Prostate gland (tissue), 2 donors: ENCODE results near the gene TTBK1. TPM values are rescaled to one million over a fixed set of nuclear protein-coding genes. Genes with fewer than 3 reads are reported as not detected.

ENCODE experiments used
- DNase-seq: peaks from one replicate; pipeline ENCODE4 v3.0.0-alpha.2; 2019; ENCODE audit warnings: low spot score
- H3K27ac ChIP-seq, 2 donors: fragments of 200-600 bp; sonication (generic); 2 replicates each; pipeline ENCODE4 v1.5.1; 2017 to 2019
- H3K27me3 ChIP-seq: fragments of 200-600 bp; sonication (generic); replicated peaks from 2 replicates; pipeline ENCODE4 v1.5.1; 2019; ENCODE audit not compliant: insufficient read depth
- H3K36me3 ChIP-seq, 2 donors: fragments of 200-600 bp; sonication (generic); 1 replicate in 1 of 2; 2 replicates in 1 of 2; pipeline versions ENCODE4 v1.5.1 to v1.8.1; 2017 to 2019
- H3K4me1 ChIP-seq: fragments of 200-600 bp; sonication (generic); replicated peaks from 2 replicates; pipeline ENCODE4 v1.5.1; 2019
- H3K4me3 ChIP-seq, 2 donors: fragments of 200-600 bp; sonication (generic); 2 replicates each; pipeline ENCODE4 v1.5.1; 2017 to 2019
- H3K9me3 ChIP-seq: fragments of 200-600 bp; sonication (generic); 2 replicates; pipeline ENCODE4 v1.5.1; 2017
- CTCF ChIP-seq, 4 experiments: fragments of 200-600 bp in 2 of 4; fragments of 450-650 bp in 2 of 4; sonication (generic) in 2 of 4; IDR thresholded peaks; 1 replicate in 3 of 4; 2 replicates in 1 of 4; pipeline ENCODE4 v1.5.1; 2016 to 2019; ENCODE audit warnings: antibody characterized with exemption in 4 of 4, mild to moderate bottlenecking in 2 of 4, moderate library complexity in 2 of 4
- POLR2A ChIP-seq: fragments of 450-650 bp; IDR thresholded peaks from one replicate; pipeline ENCODE4 v1.6.1; 2016; ENCODE audit warnings: antibody characterized with exemption, mild to moderate bottlenecking
- POLR2AphosphoS5 ChIP-seq: sonication (generic); formaldehyde crosslinking; IDR thresholded peaks from one replicate; pipeline ENCODE4 v1.6.1; 2017; ENCODE audit warnings: antibody characterized with exemption
- whole genome bisulfite sequencing: methylation state at CpG from one replicate; pipeline ENCODE4 v1.1.5; 2018; 5-methylcytosine and 5-hydroxymethylcytosine counted together
- intact Hi-C: fragments of 100-400 bp; cut with DNase I; formaldehyde crosslinking; loops from one replicate; pipeline ENCODE4 v1.14.2; 2022
- total RNA-seq, 2 donors: library from RNA; depleted of rRNA; stranded (reverse); fragments of >200 nt; gene quantifications; one replicate each; pipeline ENCODE4 v1.1.0, GENCODE V29; 2016

TTBK1 gene
- total RNA-seq, 2 donors from 2014 or later = 0.18 to 0.62 TPM

- H3K36me3 ChIP-seq = no peaks in the 10 kb centered on the region
- H3K4me3 ChIP-seq = no peak overlapping the region
- TF ChIP-seq CTCF (IDR thresholded peaks at IDR 0.05) = peak in 3 of 4 experiments; percentile 55 to 82 (median 73)
- TF ChIP-seq POLR2A = no peak
- H3K27me3 ChIP-seq = no peaks in the 10 kb centered on the region
- no peak overlapping the region for H3K27ac ChIP-seq
- H3K9me3 ChIP-seq = no peaks in the 10 kb centered on the region
- peak; percentile 57 for DNase-seq
- H3K4me1 ChIP-seq = no peaks in the 10 kb centered on the region
- intact Hi-C loops = loop anchor here (2.0 to 10.0 kb wide), 2 partner anchors 71 to 231 kb away; no protein-coding TSS in a partner anchor
- WGBS = 48% methylated on average over 12 of the region's 12 CpGs
Measured at GRCh38 chr6:43263314-43264178, 20.3 kb downstream of the TTBK1 start.

GRCh38 chr6:43264599-43265145, 21.4 kb downstream of the TTBK1 start:
- Histone ChIP-seq H3K4me1 (peaks cover 3% of the 10 kb centered on the region), H3K9me3 (no peaks in the 10 kb centered on the region), H3K4me3 (no peak overlapping the region), H3K27me3 (no peaks in the 10 kb centered on the region), H3K36me3 (no peaks in the 10 kb centered on the region), H3K27ac (no peak overlapping the region)
- intact Hi-C loops = loop anchor here (10.0 kb wide), 1 partner anchor 230 kb away; no protein-coding TSS in a partner anchor
- DNase-seq = no peak
- WGBS = 89% methylated on average over 5 of the region's 5 CpGs
- TF ChIP-seq POLR2AphosphoS5 = no peak
- TF ChIP-seq CTCF (IDR thresholded peaks at IDR 0.05) = no peak
- no peak for TF ChIP-seq POLR2A

- Histone ChIP-seq H3K9me3 (no peaks in the 10 kb centered on the region), H3K36me3 (no peaks in the 10 kb centered on the region), H3K27ac (no peak overlapping the region), H3K4me1 (peaks cover 5% of the 10 kb centered on the region), H3K4me3 (no peak overlapping the region), H3K27me3 (no peaks in the 10 kb centered on the region)
- intact Hi-C loops = loop anchor here (10.0 kb wide), 1 partner anchor 229 kb away; no protein-coding TSS in a partner anchor
- WGBS = 83% methylated on average over 6 of the region's 6 CpGs
- TF ChIP-seq CTCF (IDR thresholded peaks at IDR 0.05) (no peak), POLR2A (no peak), POLR2AphosphoS5 (no peak)
- DNase-seq = no peak
Measured at GRCh38 chr6:43265564-43265963, 22.3 kb downstream of the TTBK1 start.

GRCh38 chr6:43267619-43268354, 24.5 kb downstream of the TTBK1 start:
- H3K36me3 ChIP-seq = no peaks in the 10 kb centered on the region
- TF ChIP-seq POLR2AphosphoS5 = no peak
- TF ChIP-seq CTCF (IDR thresholded peaks at IDR 0.05) = no peak
- TF ChIP-seq POLR2A = no peak
- DNase-seq = no peak
- 83% methylated on average over 7 of the region's 7 CpGs for WGBS
- no peaks in the 10 kb centered on the region for H3K27me3 ChIP-seq
- H3K27ac ChIP-seq = peak overlapping the region; percentile 46 to 64
- peaks cover 5% of the 10 kb centered on the region for H3K4me1 ChIP-seq
- no peaks in the 10 kb centered on the region for H3K9me3 ChIP-seq
- intact Hi-C loops = loop anchor here (10.0 kb wide), 1 partner anchor 227 kb away; no protein-coding TSS in a partner anchor
- H3K4me3 ChIP-seq = no peak overlapping the region
